ENCODE data around the gene RIN2.

DNA sequence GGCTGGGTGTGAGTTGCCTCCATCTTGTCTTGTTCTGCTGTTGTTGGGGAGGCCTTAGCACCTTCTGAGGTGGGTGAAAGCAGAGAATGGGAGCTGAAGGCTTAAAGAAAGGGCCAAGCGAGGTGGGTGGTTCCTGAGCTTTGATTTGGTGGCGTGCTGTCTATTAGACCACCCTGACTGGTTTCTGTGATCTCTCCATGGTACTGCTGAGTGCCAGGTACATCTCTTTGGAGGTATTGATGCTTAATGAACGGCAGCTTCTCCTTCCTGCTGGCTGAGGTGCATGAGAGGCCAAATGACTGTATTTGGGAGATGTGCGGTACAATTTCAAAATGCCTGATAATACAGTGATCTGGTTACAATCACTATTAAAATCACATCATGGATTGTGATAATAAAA lies 15.4 kb downstream of the RIN2 start:
- TF ChIP-seq POLR2A (IDR thresholded peaks at IDR 0.05) = no peak
- TF ChIP-seq, protein P1, sequence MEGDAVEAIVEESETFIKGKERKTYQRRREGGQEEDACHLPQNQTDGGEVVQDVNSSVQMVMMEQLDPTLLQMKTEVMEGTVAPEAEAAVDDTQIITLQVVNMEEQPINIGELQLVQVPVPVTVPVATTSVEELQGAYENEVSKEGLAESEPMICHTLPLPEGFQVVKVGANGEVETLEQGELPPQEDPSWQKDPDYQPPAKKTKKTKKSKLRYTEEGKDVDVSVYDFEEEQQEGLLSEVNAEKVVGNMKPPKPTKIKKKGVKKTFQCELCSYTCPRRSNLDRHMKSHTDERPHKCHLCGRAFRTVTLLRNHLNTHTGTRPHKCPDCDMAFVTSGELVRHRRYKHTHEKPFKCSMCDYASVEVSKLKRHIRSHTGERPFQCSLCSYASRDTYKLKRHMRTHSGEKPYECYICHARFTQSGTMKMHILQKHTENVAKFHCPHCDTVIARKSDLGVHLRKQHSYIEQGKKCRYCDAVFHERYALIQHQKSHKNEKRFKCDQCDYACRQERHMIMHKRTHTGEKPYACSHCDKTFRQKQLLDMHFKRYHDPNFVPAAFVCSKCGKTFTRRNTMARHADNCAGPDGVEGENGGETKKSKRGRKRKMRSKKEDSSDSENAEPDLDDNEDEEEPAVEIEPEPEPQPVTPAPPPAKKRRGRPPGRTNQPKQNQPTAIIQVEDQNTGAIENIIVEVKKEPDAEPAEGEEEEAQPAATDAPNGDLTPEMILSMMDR (IDR thresholded peaks at IDR 0.05) = no peak
